ENCODE data around the gene PIBF1.

- TF ChIP-seq CTCF (IDR thresholded peaks at IDR 0.05; ENCODE audit: borderline replicate concordance, extremely low read depth, low read length, poor library complexity, severe bottlenecking) (no peak), EZH2 (IDR thresholded peaks at IDR 0.05; ENCODE audit: borderline replicate concordance, low read depth, low read length, severe bottlenecking) (no peak)
Observed at GRCh38 chr13:73058736-73059459, 277.0 kb downstream of the PIBF1 start, which contains the start of gene KLF5.

Data from DND-41 (cell line).